HUES64 (cell line): ENCODE data around the gene CALD1.
A peak's percentile ranks its signal among the peaks of the same experiment; 100 is the strongest.

Source experiments
- H3K27ac ChIP-seq: 2 replicates; pipeline ENCODE4 v1.7.0; 2013; ENCODE audit warnings: low read depth, low read length, inconsistent platforms
- H3K27me3 ChIP-seq: 2 replicates; pipeline ENCODE4 v1.6.1; 2013; ENCODE audit warnings: mild to moderate bottlenecking, low read length; ENCODE audit not compliant: insufficient read depth
- H3K36me3 ChIP-seq: 2 replicates; pipeline ENCODE4 v1.6.1; 2013; ENCODE audit warnings: mild to moderate bottlenecking, low read length; ENCODE audit not compliant: insufficient read depth
- H3K4me1 ChIP-seq: 2 replicates; pipeline ENCODE4 v1.6.1; 2013; ENCODE audit warnings: mild to moderate bottlenecking, low read length, moderate library complexity; ENCODE audit not compliant: insufficient read depth
- H3K4me3 ChIP-seq: 2 replicates; pipeline ENCODE4 v1.5.1; 2013; ENCODE audit warnings: mild to moderate bottlenecking, low read length, moderate library complexity
- H3K9ac ChIP-seq: 2 replicates; pipeline ENCODE4 v1.6.1; 2013; ENCODE audit warnings: mild to moderate bottlenecking, low read depth, low read length
- H3K9me3 ChIP-seq: 2 replicates; pipeline ENCODE4 v1.6.1; 2013; ENCODE audit warnings: low read depth, low read length; ENCODE audit not compliant: insufficient read depth
- WGBS: fragments of 150-250, 120-280 bp; methylation state at CpG from one replicate; pipeline ENCODE4 v1.1.7; 2013; ENCODE audit warnings: missing lambda C conversion rate; 5-methylcytosine and 5-hydroxymethylcytosine counted together

The CALD1 gene

GRCh38 chr7:134777908-134778580, 1.4 kb upstream of the CALD1 start:
- no peak overlapping the region for H3K4me3 ChIP-seq
- 67% methylated on average over 2 of the region's 2 CpGs for WGBS
- H3K9ac ChIP-seq = peak overlapping the region; percentile 92; the same call in 1 of the 2 replicates
- no peaks in the 10 kb centered on the region for H3K9me3 ChIP-seq
- H3K27me3 ChIP-seq = no peaks in the 10 kb centered on the region
- peak overlapping the region; percentile 95 for H3K27ac ChIP-seq
- peaks cover 7% of the 10 kb centered on the region; the same call in 1 of the 2 replicates for H3K36me3 ChIP-seq
- H3K4me1 ChIP-seq = peaks cover 41% of the 10 kb centered on the region

DNA sequence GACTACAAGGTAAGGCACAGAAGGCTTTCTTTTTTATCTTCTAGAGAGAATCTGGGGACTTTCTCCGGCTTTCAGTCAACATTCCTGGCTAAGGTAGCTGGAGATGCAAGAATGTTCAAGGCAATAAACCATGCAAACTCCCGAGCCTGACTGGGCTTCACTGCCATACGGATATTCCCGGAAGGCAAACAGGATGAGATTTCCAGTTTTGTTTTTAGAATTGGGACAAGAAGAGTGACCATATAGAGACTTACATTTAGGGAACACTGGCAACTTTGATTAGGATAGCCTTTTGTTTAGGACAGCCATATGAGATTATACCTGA, 269 bp downstream of the CALD1 start:
- Histone ChIP-seq H3K27ac (peak overlapping the region; percentile 95), H3K9me3 (no peaks in the 10 kb centered on the region), H3K4me1 (peaks cover 41% of the 10 kb centered on the region), H3K27me3 (no peaks in the 10 kb centered on the region), H3K9ac (peak overlapping the region; percentile 92), H3K36me3 (peaks cover 15% of the 10 kb centered on the region), H3K4me3 (peak overlapping the region; percentile 79)
- WGBS = 2% methylated on average over 4 of the region's 4 CpGs

GRCh38 chr7:134780166-134780828, 863 bp downstream of the CALD1 start:
- no peaks in the 10 kb centered on the region for H3K27me3 ChIP-seq
- peaks cover 41% of the 10 kb centered on the region for H3K4me1 ChIP-seq
- H3K9me3 ChIP-seq = no peaks in the 10 kb centered on the region
- peak overlapping the region; percentile 79 for H3K4me3 ChIP-seq
- H3K36me3 ChIP-seq = peaks cover 21% of the 10 kb centered on the region
- peak overlapping the region; percentile 95 for H3K27ac ChIP-seq
- H3K9ac ChIP-seq = peak overlapping the region; percentile 92
- 15% methylated on average over 3 of the region's 5 CpGs for WGBS

GRCh38 chr7:134781171-134781570, 1.7 kb downstream of the CALD1 start:
- Histone ChIP-seq H3K9me3 (no peaks in the 10 kb centered on the region), H3K36me3 (peaks cover 26% of the 10 kb centered on the region), H3K9ac (peak overlapping the region; percentile 92), H3K4me3 (peak overlapping the region; percentile 79), H3K27me3 (no peaks in the 10 kb centered on the region), H3K4me1 (peaks cover 47% of the 10 kb centered on the region), H3K27ac (peak overlapping the region; percentile 55)
- 56% methylated on average over 1 of the region's 2 CpGs for WGBS

- peak overlapping the region; percentile 79 for H3K4me3 ChIP-seq
- peaks cover 52% of the 10 kb centered on the region for H3K4me1 ChIP-seq
- H3K9me3 ChIP-seq = no peaks in the 10 kb centered on the region
- no peaks in the 10 kb centered on the region for H3K27me3 ChIP-seq
- H3K27ac ChIP-seq = no peak overlapping the region
- H3K9ac ChIP-seq = peak overlapping the region; percentile 92; the same call in 1 of the 2 replicates
- H3K36me3 ChIP-seq = peaks cover 26% of the 10 kb centered on the region
- 72% methylated on average over 4 of the region's 4 CpGs for WGBS
These were observed 2.7 kb downstream of the CALD1 start for GRCh38 chr7:134782121-134782623.

DNA sequence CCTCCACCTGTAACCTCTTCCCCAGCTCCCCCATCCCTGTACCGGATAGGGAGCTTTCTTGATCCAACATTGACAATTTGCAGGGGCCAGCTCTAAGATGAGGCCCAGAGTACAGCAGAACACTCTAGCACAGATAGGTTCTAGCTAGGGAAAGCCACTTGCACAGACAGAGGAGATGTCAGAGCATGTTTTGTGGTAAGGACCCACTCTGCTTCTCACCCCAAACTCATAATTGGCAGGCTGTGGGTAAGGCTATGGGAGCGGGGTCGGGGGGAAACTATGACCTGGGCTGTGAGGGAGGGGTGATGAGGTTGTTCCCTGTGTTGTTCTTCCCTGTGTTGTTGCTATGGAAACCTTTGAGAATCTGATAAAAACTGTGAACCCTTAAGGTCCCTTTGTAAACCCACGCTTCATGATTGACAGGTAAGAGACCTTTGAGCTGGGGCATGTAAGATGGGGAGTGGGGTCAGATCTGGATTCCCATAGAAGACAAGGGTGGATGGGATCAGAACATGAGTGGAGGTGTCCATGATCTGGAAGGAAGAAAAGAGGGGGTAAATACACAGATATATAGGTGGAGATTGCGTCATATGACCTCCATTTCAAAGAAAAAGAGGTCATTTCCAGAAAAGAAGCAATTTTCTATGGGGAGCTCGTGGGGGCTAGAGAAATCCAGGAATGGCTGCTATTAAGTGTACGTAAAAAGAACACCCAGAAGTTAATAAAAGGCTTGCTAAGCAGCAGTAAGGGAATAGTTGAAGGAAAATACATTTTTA, 4.0 kb downstream of the CALD1 start:
- Histone ChIP-seq H3K4me1 (peaks cover 45% of the 10 kb centered on the region), H3K27me3 (no peaks in the 10 kb centered on the region), H3K9me3 (no peaks in the 10 kb centered on the region), H3K36me3 (peaks cover 26% of the 10 kb centered on the region), H3K9ac (no peak overlapping the region), H3K27ac (no peak overlapping the region), H3K4me3 (peak overlapping the region; percentile 79)
- 93% methylated on average over 7 of the region's 7 CpGs for WGBS

- Histone ChIP-seq H3K9ac (no peak overlapping the region), H3K36me3 (peaks cover 26% of the 10 kb centered on the region), H3K27ac (no peak overlapping the region), H3K4me1 (peaks cover 40% of the 10 kb centered on the region), H3K9me3 (no peaks in the 10 kb centered on the region), H3K4me3 (no peak overlapping the region), H3K27me3 (no peaks in the 10 kb centered on the region)
- 93% methylated on average over 9 of the region's 9 CpGs for WGBS
These were observed 5.0 kb downstream of the CALD1 start for GRCh38 chr7:134784251-134785049.

DNA sequence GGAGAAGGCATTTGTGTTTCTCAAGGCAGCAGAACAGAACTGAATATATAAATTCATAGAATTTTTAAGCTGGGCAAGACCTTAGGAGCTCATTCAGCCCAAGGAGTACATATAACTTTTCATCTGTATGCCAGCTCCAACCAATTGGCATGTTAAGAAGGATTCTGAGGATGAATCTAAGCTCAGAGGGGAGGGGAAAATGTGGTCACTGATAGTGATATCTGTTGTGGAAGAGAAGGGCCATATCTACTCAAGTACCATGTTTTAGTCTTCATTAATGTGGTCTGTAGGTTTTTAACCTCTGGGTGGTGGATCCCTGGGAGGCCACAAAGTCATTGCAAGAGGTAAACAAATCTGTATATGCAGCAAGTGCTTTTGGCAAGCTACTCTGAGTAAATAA, 6.4 kb downstream of the CALD1 start:
- Histone ChIP-seq H3K4me3 (no peak overlapping the region), H3K4me1 (peaks cover 45% of the 10 kb centered on the region), H3K27me3 (no peaks in the 10 kb centered on the region), H3K36me3 (peaks cover 26% of the 10 kb centered on the region), H3K27ac (no peak overlapping the region), H3K9me3 (no peaks in the 10 kb centered on the region), H3K9ac (no peak overlapping the region)

DNA sequence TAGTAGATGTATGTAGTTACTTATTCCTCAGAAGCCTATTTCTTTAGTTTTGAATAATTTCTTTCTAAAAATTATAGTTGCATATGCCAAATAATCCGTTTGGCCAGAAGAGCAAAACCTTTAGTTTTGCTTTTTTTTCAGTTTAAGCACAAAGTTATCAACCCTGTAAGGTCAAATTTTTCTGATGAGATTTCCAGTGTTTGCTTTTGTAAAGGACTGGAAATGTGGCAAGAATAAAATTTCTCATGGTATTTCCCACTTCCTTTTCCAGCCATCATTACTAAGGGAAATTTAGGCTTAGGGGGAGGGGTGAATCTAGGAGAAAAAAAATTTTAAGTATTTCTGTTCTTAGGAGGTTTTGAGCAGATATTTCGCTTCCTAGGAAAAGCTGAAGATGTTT, 7.6 kb downstream of the CALD1 start:
- Histone ChIP-seq H3K4me3 (no peak overlapping the region), H3K27me3 (no peaks in the 10 kb centered on the region), H3K9me3 (no peaks in the 10 kb centered on the region), H3K4me1 (peaks cover 33% of the 10 kb centered on the region), H3K9ac (no peak overlapping the region), H3K27ac (no peak overlapping the region), H3K36me3 (peaks cover 26% of the 10 kb centered on the region)
- WGBS = 85% methylated on average over 2 of the region's 2 CpGs

DNA sequence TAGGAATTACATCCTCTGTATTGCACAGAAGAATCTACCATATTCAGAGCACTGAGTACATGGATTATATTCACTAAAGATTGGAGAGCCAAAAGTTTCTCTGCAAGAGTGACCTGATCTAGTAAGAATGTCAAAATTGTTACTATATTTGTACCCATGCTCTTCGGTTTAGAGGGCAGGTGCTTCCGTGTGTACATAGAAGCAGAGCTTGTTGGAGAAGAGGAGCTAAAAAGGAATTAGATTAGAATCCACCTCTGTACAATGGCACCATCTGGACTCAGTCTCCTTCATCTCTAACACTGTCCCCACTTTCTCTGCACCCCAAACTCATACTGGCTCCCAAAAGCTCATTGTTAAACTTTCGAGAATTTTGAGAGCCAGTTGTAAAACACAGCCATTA, 8.3 kb downstream of the CALD1 start:
- H3K9me3 ChIP-seq = no peaks in the 10 kb centered on the region
- peaks cover 25% of the 10 kb centered on the region for H3K36me3 ChIP-seq
- peaks cover 28% of the 10 kb centered on the region for H3K4me1 ChIP-seq
- no peak overlapping the region for H3K9ac ChIP-seq
- 90% methylated on average over 3 of the region's 3 CpGs for WGBS
- no peaks in the 10 kb centered on the region for H3K27me3 ChIP-seq
- H3K4me3 ChIP-seq = no peak overlapping the region
- H3K27ac ChIP-seq = no peak overlapping the region
